Hepatocyte (in vitro differentiated cells): ENCODE measurements around the gene CFAP221.

Experiments
- EZH2 ChIP-seq: fragments of 200-600 bp; sonication (generic); IDR thresholded peaks from 2 replicates; pipeline ENCODE4 v1.6.1; 2016; ENCODE audit warnings: antibody characterized with exemption, mild to moderate bottlenecking, borderline replicate concordance
- EZH2phosphoT487 ChIP-seq: fragments of 200-600 bp; sonication (generic); IDR thresholded peaks from one replicate; pipeline ENCODE4 v1.6.1; 2018; ENCODE audit warnings: antibody characterized with exemption, mild to moderate bottlenecking, low read depth, moderate library complexity; ENCODE audit not compliant: unreplicated experiment, severe bottlenecking
- TF ChIP-seq, protein P1 (sequence below): fragments of 200-600 bp; sonication (generic); IDR thresholded peaks from 2 replicates; pipeline ENCODE4 v1.5.1; 2016; ENCODE audit warnings: antibody characterized with exemption, mild to moderate bottlenecking; ENCODE audit not compliant: poor library complexity

DNA sequence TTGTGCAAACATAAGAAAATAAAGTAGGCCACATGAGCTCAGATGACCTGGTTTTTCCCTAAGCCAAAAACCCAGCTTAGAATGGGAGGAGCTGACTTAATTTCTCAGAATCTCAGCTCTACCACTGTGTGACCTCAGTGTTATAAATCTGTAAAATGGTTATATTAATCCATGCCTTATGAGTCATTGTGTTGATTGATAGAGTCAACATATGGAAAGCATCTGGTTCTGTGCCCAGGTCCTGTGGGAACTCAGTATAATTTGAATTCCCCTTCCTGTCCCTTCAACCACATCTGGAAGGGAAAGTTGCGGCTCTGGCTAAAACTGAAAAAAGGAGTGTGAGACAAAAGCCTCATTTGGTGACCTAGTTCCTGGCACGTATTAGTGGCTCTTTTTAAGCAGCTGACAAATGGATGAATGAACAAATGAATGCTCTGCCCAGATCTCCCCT lies 160.4 kb downstream of the CFAP221 start:
- TF ChIP-seq, protein P1, sequence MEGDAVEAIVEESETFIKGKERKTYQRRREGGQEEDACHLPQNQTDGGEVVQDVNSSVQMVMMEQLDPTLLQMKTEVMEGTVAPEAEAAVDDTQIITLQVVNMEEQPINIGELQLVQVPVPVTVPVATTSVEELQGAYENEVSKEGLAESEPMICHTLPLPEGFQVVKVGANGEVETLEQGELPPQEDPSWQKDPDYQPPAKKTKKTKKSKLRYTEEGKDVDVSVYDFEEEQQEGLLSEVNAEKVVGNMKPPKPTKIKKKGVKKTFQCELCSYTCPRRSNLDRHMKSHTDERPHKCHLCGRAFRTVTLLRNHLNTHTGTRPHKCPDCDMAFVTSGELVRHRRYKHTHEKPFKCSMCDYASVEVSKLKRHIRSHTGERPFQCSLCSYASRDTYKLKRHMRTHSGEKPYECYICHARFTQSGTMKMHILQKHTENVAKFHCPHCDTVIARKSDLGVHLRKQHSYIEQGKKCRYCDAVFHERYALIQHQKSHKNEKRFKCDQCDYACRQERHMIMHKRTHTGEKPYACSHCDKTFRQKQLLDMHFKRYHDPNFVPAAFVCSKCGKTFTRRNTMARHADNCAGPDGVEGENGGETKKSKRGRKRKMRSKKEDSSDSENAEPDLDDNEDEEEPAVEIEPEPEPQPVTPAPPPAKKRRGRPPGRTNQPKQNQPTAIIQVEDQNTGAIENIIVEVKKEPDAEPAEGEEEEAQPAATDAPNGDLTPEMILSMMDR: no peak
- TF ChIP-seq EZH2 (no peak), EZH2phosphoT487 (no peak)
